ENCODE data around the gene TMEM88. TPM values are rescaled to one million over a fixed set of nuclear protein-coding genes. Genes with fewer than 3 reads are reported as not detected.

Gene TMEM88
- total RNA-seq, 1 donor from 2014 or later = 10.2 TPM

GRCh38 chr17:7843536-7844291 is 11.2 kb upstream of the TMEM88 start:
- H3K36me3 Mint-ChIP-seq = peaks cover 9% of the 10 kb centered on the region
- no peaks in the 10 kb centered on the region for H3K9me3 Mint-ChIP-seq
- no peak for TF ChIP-seq CTCF (conservative IDR thresholded peaks at IDR 0.05)
- H3K27me3 Mint-ChIP-seq = no peaks in the 10 kb centered on the region
- no peak for DNase-seq (ENCODE audit: extremely low spot score, unreplicated experiment)
- H3K4me1 Mint-ChIP-seq (ENCODE audit: unreplicated experiment) = peaks cover 28% of the 10 kb centered on the region
- peak overlapping the region; percentile 98 for H3K4me3 Mint-ChIP-seq
- H3K27ac Mint-ChIP-seq = peak overlapping the region; percentile 98

DNA sequence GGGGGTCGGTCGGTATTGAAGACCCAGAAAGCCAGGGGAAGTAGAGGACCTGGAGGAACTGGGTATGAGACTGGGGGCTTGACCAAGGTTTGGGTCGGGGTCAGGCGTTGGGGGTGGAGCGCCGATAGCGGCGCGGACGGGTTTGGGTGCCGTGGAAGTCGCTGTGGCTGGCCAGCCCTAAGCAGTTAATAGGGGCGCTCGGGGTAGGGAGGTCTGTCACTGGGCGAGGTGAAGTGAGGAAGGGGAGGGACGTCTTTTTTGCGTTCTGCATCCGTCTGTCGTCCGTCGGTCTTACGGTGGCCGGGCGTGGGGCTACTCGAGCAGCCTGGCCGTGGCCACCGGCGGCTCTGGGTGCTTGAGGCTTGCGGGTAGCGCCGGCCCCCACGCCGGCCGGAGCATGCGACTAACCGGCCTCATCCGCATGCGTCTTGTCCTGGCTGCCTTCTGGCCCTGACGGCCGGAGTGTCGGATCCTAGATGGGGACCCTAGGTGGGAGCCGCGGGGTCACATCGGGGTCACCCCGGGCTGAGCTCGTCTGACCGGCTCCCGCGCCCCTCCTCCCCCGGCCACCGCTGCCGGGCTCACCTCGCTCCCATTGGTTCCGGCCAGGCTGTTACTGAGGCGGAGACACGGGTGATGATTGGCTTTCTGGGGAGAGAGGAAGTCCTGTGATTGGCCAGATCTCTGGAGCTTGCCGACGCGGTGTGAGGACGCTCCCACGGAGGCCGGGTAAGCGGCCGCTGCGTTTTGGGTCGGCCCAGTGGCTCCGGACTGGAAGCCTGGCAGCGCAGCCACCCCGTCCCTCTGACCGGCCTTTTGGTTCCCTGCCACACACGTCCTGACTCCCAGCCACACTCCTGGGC is 10.3 kb upstream of the TMEM88 start:
- no peak for DNase-seq (ENCODE audit: extremely low spot score, unreplicated experiment)
- Mint-ChIP-seq H3K36me3 (peaks cover 9% of the 10 kb centered on the region), H3K27me3 (no peaks in the 10 kb centered on the region), H3K4me3 (peak overlapping the region; percentile 98), H3K9me3 (no peaks in the 10 kb centered on the region), H3K4me1 (ENCODE audit: unreplicated experiment) (peaks cover 20% of the 10 kb centered on the region), H3K27ac (peak overlapping the region; percentile 98)
- TF ChIP-seq CTCF (conservative IDR thresholded peaks at IDR 0.05) = no peak

DNA sequence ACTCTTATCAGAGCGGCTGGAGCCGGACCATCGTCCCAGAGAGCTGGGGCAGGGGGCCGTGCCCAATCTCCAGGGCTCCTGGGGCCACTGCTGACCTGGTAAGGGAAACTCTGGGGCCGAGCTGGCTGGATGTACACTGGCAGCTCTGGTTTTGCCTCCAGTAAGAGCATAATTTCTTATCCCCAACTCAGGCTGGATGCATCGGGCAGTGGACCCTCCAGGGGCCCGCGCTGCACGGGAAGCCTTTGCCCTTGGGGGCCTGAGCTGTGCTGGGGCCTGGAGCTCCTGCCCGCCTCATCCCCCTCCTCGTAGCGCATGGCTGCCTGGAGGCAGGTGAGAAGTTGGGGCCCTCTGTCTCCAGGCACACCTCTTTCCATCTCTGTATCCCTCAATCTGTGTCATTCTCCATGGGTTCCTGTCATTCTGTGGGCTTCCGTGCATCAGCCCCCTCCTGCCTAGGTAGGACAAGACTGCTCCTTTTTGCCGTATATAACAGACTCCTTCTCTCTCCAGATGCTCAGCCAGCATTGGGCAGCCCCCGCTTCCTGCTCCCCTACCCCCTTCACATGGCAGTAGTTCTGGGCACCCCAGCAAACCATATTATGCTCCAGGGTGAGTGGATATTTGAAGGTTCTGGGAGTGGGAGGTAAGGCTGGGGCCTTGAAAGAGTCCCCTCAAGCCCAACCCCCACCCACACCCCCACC is 9.4 kb upstream of the TMEM88 start:
- Mint-ChIP-seq H3K27ac (peak overlapping the region; percentile 98), H3K27me3 (no peaks in the 10 kb centered on the region), H3K4me1 (ENCODE audit: unreplicated experiment) (peaks cover 10% of the 10 kb centered on the region), H3K9me3 (no peaks in the 10 kb centered on the region), H3K36me3 (peaks cover 8% of the 10 kb centered on the region), H3K4me3 (peak overlapping the region; percentile 98)
- TF ChIP-seq CTCF (conservative IDR thresholded peaks at IDR 0.05) = no peak
- DNase-seq (ENCODE audit: extremely low spot score, unreplicated experiment) = no peak

- H3K4me3 Mint-ChIP-seq = no peak overlapping the region
- peaks cover 3% of the 10 kb centered on the region for H3K36me3 Mint-ChIP-seq
- H3K4me1 Mint-ChIP-seq (ENCODE audit: unreplicated experiment) = peaks cover 4% of the 10 kb centered on the region
- H3K27ac Mint-ChIP-seq = no peak overlapping the region
- no peak for DNase-seq (ENCODE audit: extremely low spot score, unreplicated experiment)
- H3K9me3 Mint-ChIP-seq = no peaks in the 10 kb centered on the region
- H3K27me3 Mint-ChIP-seq = no peaks in the 10 kb centered on the region
- TF ChIP-seq CTCF (conservative IDR thresholded peaks at IDR 0.05) = no peak
Measured at GRCh38 chr17:7846063-7846735, 8.7 kb upstream of the TMEM88 start.
